ENCODE measurements around the gene MAGI2. TPM values are rescaled to one million over a fixed set of nuclear protein-coding genes. Genes with fewer than 3 reads are reported as not detected.

MAGI2 gene
- total RNA-seq, 4 donors from 2014 or later: 0.23 to 5.5 (median 0.45) TPM

- no peak overlapping the region for H3K4me3 ChIP-seq
- TF ChIP-seq CTCF (IDR thresholded peaks at IDR 0.05): no peak
- no peak for TF ChIP-seq POLR2A (IDR thresholded peaks at IDR 0.05)
- H3K9me3 ChIP-seq: no peaks in the 10 kb centered on the region
- H3K36me3 ChIP-seq: peaks cover 0 to 5% (median 0%) of the 10 kb centered on the region in 3 donors
- intact Hi-C loops (cut with DNase I): no loop called here
- no peak overlapping the region for H3K27ac ChIP-seq
- H3K4me1 ChIP-seq: peaks cover 0 to 31% (median 17%) of the 10 kb centered on the region in 3 donors
- peaks cover 0 to 9% (median 0%) of the 10 kb centered on the region in 4 donors for H3K27me3 ChIP-seq
- DNase-seq: no peak
These were observed 5.3 kb upstream of the MAGI2 start for GRCh38 chr7:79458796-79459195.

- H3K4me3 ChIP-seq: peak overlapping the region in 2 of 4 donors; percentile 71 to 80
These were observed 1.8 kb upstream of the MAGI2 start for GRCh38 chr7:79455173-79455790.

DNA sequence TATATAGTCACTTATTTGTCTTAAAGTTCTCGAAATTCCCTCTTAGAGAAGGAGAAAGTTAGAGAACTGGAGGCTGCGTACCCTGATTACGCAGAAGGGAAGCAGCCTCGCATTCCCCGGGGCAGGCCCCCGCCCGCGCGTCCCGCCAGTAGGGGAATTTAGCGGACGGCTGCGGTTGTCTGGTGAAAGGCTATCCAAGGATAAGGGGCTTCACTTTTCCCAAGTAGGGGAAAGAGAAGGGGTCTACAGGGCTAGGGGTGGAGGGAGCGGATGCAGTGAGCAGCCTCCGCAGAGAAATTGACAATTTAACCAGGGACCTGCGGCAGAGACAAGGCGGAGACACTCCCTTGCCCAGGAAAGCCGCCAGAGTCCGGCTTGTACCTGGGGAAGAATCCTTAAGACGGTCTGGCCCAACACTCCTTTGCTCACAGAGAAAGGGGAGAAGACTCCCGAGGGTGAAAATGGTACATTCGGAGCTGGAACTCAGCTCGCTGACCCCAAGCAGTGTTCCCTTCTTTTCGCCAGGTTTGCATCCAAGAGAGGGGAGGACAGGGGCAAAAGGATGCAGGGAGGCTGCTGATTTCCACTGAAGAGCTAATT lies 994 bp upstream of the MAGI2 start:
- peaks cover 0 to 27% (median 0%) of the 10 kb centered on the region in 4 donors for H3K27me3 ChIP-seq
- peak overlapping the region; percentile 74 to 94 (median 92) for H3K27ac ChIP-seq
- WGBS, 2 donors: 14 to 16% methylated on average over 11 to 16 of the region's 24 CpGs
- peak overlapping the region; percentile 48 to 80 (median 71) for H3K4me3 ChIP-seq
- DNase-seq: no peak
- no peaks in the 10 kb centered on the region for H3K9me3 ChIP-seq
- peaks cover 0 to 58% (median 20%) of the 10 kb centered on the region in 3 donors for H3K4me1 ChIP-seq
- intact Hi-C loops (cut with DNase I): no loop called here
- no peaks in the 10 kb centered on the region for H3K36me3 ChIP-seq
- TF ChIP-seq CTCF (IDR thresholded peaks at IDR 0.05) (no peak), POLR2A (IDR thresholded peaks at IDR 0.05) (no peak)

More at GRCh38 chr7:79455173-79455790, 1.8 kb upstream of the MAGI2 start:
- no peaks in the 10 kb centered on the region for H3K9me3 ChIP-seq
- H3K4me1 ChIP-seq: peaks cover 0 to 58% (median 20%) of the 10 kb centered on the region in 3 donors
- intact Hi-C loops (cut with DNase I): no loop called here
- TF ChIP-seq POLR2A (IDR thresholded peaks at IDR 0.05) (no peak), CTCF (IDR thresholded peaks at IDR 0.05) (no peak)
- peak overlapping the region in 1 of 4 donors; percentile 94 for H3K27ac ChIP-seq
- no peak for DNase-seq
- H3K36me3 ChIP-seq: peaks cover 0 to 3% (median 0%) of the 10 kb centered on the region in 3 donors
- WGBS, 2 donors: 68 to 72% methylated on average over 5 of the region's 5 CpGs
- peaks cover 0 to 27% (median 0%) of the 10 kb centered on the region in 4 donors for H3K27me3 ChIP-seq

DNA sequence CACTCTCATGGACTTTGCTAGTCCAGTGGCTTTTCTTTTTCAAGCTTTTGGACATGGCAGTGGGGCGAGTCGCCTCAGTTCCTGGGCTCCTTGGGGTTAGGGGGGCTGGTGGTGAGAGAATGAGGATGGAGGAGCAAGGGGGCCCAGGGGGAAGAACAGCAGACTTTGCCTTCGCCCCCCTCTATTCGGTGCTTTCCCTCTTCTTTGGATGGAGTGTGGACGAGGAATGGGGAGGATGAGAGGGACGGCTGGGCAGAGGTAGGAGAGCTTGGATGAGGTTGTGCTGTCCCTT lies 255 bp downstream of the MAGI2 start:
- Histone ChIP-seq H3K36me3 (no peaks in the 10 kb centered on the region), H3K4me1 (peaks cover 0 to 58% (median 20%) of the 10 kb centered on the region in 3 donors), H3K9me3 (no peaks in the 10 kb centered on the region), H3K27ac (peak overlapping the region; percentile 74 to 94 (median 92)), H3K4me3 (peak overlapping the region; percentile 48 to 80 (median 71)), H3K27me3 (peaks cover 0 to 27% (median 0%) of the 10 kb centered on the region in 4 donors)
- TF ChIP-seq POLR2A (IDR thresholded peaks at IDR 0.05) (no peak), CTCF (IDR thresholded peaks at IDR 0.05) (no peak)
- 0% methylated on average over 1 of the region's 6 CpGs; no CpG with 5 or more reads in 1 of the 2 donors for WGBS, 2 donors
- no peak for DNase-seq
- intact Hi-C loops (cut with DNase I): no loop called here

DNA sequence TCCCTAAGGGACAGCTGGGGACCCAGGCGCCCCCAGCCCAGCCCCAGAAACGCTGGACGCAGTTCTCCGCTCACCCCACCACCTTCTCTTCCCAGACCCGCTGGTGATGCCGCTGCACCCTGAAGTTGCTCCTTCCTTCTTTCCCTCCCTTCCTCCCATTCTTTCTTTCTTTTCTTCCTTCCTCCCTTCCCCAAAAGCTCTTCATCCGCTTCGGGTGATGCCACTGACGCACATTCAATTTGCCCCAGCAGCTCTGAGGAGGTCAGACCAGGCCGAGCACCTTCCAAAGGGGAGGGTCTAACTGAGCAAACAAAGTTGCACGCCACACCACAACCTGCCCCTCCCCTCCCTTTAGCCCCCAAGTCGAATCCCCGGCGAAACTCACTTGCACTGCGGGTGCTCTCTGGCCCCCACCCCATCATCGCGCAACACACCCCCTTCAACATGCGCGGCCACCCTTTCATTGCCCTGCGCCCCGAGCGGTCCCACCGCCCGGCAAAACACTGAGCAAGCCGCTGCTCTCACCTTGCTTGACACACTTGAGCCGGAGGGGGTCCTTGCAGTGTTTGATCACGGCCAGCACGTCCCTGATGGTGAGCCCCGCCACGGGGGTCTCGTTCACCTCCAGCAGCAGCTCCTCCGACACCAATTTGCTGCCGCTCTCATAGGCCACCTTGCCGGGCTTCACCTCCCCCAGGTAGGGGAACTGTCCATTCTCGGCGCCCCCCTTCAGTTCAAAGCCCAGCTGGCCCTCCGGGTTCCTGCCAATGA lies 787 bp downstream of the MAGI2 start:
- Histone ChIP-seq H3K27ac (peak overlapping the region; percentile 74 to 94 (median 92)), H3K4me3 (peak overlapping the region; percentile 48 to 80 (median 71)), H3K27me3 (peaks cover 0 to 27% (median 0%) of the 10 kb centered on the region in 4 donors), H3K4me1 (peaks cover 0 to 58% (median 20%) of the 10 kb centered on the region in 3 donors), H3K9me3 (no peaks in the 10 kb centered on the region), H3K36me3 (no peaks in the 10 kb centered on the region)
- 0 to 1% methylated on average over 14 to 34 of the region's 37 CpGs for WGBS, 2 donors
- DNase-seq: no peak
- intact Hi-C loops (cut with DNase I): no loop called here
- TF ChIP-seq CTCF (IDR thresholded peaks at IDR 0.05) (no peak), POLR2A (IDR thresholded peaks at IDR 0.05) (no peak)

All from esophagus squamous epithelium (tissue), 5 donors.